Breast epithelium (tissue), 3 donors: Measurements from ENCODE around the gene SSTR3.

Experiments used
- CTCF ChIP-seq, 3 donors: fragments of 450-650 bp; IDR thresholded peaks; one replicate each; pipeline ENCODE4 v1.5.1; 2016 to 2017; ENCODE audit warnings: antibody characterized with exemption in 3 of 3, mild to moderate bottlenecking in 3 of 3, moderate library complexity in 3 of 3
- POLR2A ChIP-seq: fragments of 450-650 bp; IDR thresholded peaks from one replicate; pipeline ENCODE4 v1.6.1; 2016; ENCODE audit warnings: antibody characterized with exemption, mild to moderate bottlenecking, moderate library complexity

DNA sequence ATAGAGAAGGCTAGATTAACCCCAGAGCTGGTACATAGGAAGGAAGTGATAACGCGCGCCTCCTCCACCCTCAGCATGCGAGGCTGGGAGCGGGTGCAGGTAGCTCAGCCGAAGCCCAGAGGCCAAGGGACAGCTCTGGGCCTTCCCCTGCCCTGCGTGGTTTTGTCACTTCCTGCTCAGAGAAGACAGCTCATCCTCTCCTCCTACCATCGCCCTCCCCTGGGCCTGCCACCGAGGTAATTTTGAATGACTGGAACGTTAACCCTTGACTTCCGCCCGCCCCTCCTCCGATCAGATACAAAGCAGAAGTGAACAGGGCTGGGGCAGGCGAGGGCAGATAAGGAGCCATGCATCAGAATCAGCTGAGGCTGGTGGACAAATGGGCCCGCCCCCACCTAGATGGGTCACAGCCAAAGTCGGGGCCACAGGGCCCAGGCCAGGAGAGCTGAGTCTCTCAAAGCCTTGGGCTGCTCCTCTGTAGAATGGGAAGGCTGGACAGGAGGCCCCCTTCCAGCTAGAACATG is 30.2 kb upstream of the SSTR3 start:
- no peak for TF ChIP-seq POLR2A
- no peak for TF ChIP-seq CTCF (IDR thresholded peaks at IDR 0.05)
